GM12878 (cell line): Measurements from ENCODE around the gene TRIM41. TPM values are rescaled to one million over a fixed set of nuclear protein-coding genes. Genes with fewer than 3 reads are reported as not detected.

Experiments
- FOXK2 ChIP-seq: fragments of 450-650 bp; IDR thresholded peaks from 2 replicates; pipeline ENCODE4 v1.6.1; 2017; ENCODE audit warnings: mild to moderate bottlenecking, moderate library complexity
- HDAC2 ChIP-seq: fragments of 200-600 bp; sonication (generic); IDR thresholded peaks from 2 replicates; pipeline ENCODE4 v1.6.1; 2017
- KLF5 ChIP-seq: fragments of 450-650 bp; IDR thresholded peaks from 2 replicates; pipeline ENCODE4 v1.6.1; 2014; ENCODE audit warnings: mild to moderate bottlenecking; ENCODE audit not compliant: partially characterized antibody
- NRF1 ChIP-seq: conservative IDR thresholded peaks from 2 replicates; pipeline ENCODE4 v1.6.1; 2011; ENCODE audit warnings: mild to moderate bottlenecking, low read depth, low read length, improper control_type of control experiment
- POLR2AphosphoS2 ChIP-seq: IDR thresholded peaks from 2 replicates; pipeline ENCODE4 v1.6.1; 2011; ENCODE audit warnings: low read depth, mild to moderate bottlenecking, low read length, improper control_type of control experiment, moderate library complexity
- SIX5 ChIP-seq: IDR thresholded peaks from 2 replicates; pipeline ENCODE4 v1.6.1; 2011; ENCODE audit warnings: mild to moderate bottlenecking, low read depth, low read length, moderate library complexity; ENCODE audit not compliant: severe bottlenecking
- SMAD5 ChIP-seq: IDR thresholded peaks from 2 replicates; pipeline ENCODE4 v1.6.1; 2016; ENCODE audit warnings: antibody characterized with exemption, low read depth
- SMARCA5 ChIP-seq: fragments of 450-650 bp; IDR thresholded peaks from 2 replicates; pipeline ENCODE4 v1.6.1; 2017; ENCODE audit warnings: mild to moderate bottlenecking
- TCF3 ChIP-seq: IDR thresholded peaks from 2 replicates; pipeline ENCODE4 v1.6.1; 2012; ENCODE audit warnings: low read depth, mild to moderate bottlenecking, low read length, borderline replicate concordance; ENCODE audit not compliant: insufficient read depth
- WRNIP1 ChIP-seq: IDR thresholded peaks from 2 replicates; pipeline ENCODE4 v1.6.1; 2011; ENCODE audit warnings: low read depth, low read length, improper control_type of control experiment, borderline replicate concordance
- YY1 ChIP-seq: IDR thresholded peaks from 2 replicates; pipeline ENCODE4 v1.6.1; 2011; ENCODE audit warnings: low read depth, mild to moderate bottlenecking, low read length
- ZNF274 ChIP-seq: IDR thresholded peaks from one replicate; pipeline ENCODE4 v1.8.0; 2011; ENCODE audit not compliant: insufficient read length, insufficient read depth
- polyA plus RNA-seq, 11 experiments: library from polyadenylated mRNA; depleted of rRNA in 4 of 11; unstranded in 6 of 11; stranded (reverse) in 5 of 11; fragments of >200 nt; fragmentation: Nextera tagmentation in 4 of 11; fragmentation: Illumina TruSeq in 1 of 11; extraction: Ambion mirVana in 4 of 11; extraction: Trizol in 1 of 11; gene quantifications; 1 replicate in 1 of 11; 2 replicates in 10 of 11; pipeline versions ENCODE4 v1.2.1 to v1.2.3, GENCODE V29; 2011 to 2016; ENCODE audit warnings: inconsistent platforms in 2 of 11, missing spikeins in 2 of 11, low read depth in 1 of 11
- total RNA-seq, 4 experiments: library from RNA; depleted of rRNA in 3 of 4; stranded (reverse); fragments of >200 nt in 3 of 4; fragmentation: Illumina TruSeq in 1 of 4; extraction: Trizol in 1 of 4; gene quantifications; 2 replicates each; pipeline versions ENCODE4 v1.2.1 to v1.2.3, GENCODE V29; 2013 to 2021
- TF ChIP-seq, protein P1 (sequence below): fragments of 450-650 bp; IDR thresholded peaks from 2 replicates; pipeline ENCODE4 v1.6.1; 2018; ENCODE audit warnings: mild to moderate bottlenecking, low read depth, moderate library complexity; ENCODE audit not compliant: partially characterized antibody
- TF ChIP-seq, protein P2 (sequence below): fragments of 450-650 bp; IDR thresholded peaks from 2 replicates; pipeline ENCODE4 v1.6.1; 2017; ENCODE audit warnings: mild to moderate bottlenecking, moderate library complexity
- TF ChIP-seq, protein P3 (sequence below): fragments of 450-650 bp; IDR thresholded peaks from 2 replicates; pipeline ENCODE4 v1.6.1; 2017; ENCODE audit warnings: borderline replicate concordance
- TF ChIP-seq, protein P4 (sequence below): fragments of 450-650 bp; IDR thresholded peaks from 2 replicates; pipeline ENCODE4 v1.6.1; 2014; ENCODE audit warnings: mild to moderate bottlenecking
- TF ChIP-seq, protein P5 (sequence below): fragments of 450-650 bp; formaldehyde crosslinking; IDR thresholded peaks from 2 replicates; pipeline ENCODE4 v1.4.0; 2022; ENCODE audit warnings: mild to moderate bottlenecking, moderate library complexity

Gene TRIM41
- total and polyA plus RNA-seq, 10 of the 15 experiments (the other 5 are each of a cell fraction or from before 2014, with no cell fraction given) = 1.0 to 28.9 (median 10.6) TPM

DNA sequence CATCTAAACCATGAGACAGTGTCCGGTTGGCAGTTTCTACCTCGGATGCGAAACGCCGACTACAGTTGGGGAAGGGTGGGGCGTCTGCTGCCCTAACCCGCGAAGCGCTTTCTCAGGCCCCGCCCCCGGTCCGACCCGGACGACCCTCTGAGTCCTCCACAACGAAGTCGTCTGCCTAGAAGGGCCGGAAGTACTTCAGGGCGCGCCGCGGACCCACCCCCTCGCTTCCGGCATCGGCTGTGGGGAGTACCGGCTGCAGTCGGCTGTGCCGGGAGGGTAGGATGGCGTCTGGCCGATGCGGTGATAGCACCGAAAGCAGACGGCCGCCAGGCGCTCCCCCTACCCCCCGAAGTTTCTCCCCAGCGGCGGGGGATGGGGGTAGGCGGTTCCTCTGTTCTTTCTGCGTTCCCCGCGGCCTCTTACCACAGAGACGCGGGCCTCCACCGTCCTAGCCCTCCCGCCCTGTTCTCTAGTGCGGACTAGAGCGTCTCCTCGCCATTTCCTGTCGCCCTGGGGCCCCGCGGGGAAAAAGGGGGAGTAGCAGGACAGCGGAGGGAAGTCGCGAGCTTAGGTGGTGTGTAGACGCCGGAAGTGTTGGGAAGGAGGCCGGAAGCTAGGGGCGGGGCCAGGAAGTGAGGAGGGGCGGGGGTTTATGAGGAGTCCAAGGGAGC lies at the start of gene TRIM41 (continued):
- TF ChIP-seq, protein P1, sequence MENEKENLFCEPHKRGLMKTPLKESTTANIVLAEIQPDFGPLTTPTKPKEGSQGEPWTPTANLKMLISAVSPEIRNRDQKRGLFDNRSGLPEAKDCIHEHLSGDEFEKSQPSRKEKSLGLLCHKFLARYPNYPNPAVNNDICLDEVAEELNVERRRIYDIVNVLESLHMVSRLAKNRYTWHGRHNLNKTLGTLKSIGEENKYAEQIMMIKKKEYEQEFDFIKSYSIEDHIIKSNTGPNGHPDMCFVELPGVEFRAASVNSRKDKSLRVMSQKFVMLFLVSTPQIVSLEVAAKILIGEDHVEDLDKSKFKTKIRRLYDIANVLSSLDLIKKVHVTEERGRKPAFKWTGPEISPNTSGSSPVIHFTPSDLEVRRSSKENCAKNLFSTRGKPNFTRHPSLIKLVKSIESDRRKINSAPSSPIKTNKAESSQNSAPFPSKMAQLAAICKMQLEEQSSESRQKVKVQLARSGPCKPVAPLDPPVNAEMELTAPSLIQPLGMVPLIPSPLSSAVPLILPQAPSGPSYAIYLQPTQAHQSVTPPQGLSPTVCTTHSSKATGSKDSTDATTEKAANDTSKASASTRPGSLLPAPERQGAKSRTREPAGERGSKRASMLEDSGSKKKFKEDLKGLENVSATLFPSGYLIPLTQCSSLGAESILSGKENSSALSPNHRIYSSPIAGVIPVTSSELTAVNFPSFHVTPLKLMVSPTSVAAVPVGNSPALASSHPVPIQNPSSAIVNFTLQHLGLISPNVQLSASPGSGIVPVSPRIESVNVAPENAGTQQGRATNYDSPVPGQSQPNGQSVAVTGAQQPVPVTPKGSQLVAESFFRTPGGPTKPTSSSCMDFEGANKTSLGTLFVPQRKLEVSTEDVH = peak; percentile 93
- TF ChIP-seq TCF3 (peak; percentile 84; the same call in 1 of the 2 replicates), WRNIP1 (no peak), FOXK2 (peak; percentile 67; the same call in 1 of the 2 replicates), SMARCA5 (no peak; the same call in 1 of the 2 replicates), SMAD5 (peak; percentile 82; the same call in 1 of the 2 replicates), NRF1 (no peak), YY1 (peak; percentile 88), SIX5 (peak; percentile 53), POLR2AphosphoS2 (peak; percentile 62), KLF5 (peak; percentile 93), HDAC2 (no peak), ZNF274 (no peak)
- TF ChIP-seq, protein P2, sequence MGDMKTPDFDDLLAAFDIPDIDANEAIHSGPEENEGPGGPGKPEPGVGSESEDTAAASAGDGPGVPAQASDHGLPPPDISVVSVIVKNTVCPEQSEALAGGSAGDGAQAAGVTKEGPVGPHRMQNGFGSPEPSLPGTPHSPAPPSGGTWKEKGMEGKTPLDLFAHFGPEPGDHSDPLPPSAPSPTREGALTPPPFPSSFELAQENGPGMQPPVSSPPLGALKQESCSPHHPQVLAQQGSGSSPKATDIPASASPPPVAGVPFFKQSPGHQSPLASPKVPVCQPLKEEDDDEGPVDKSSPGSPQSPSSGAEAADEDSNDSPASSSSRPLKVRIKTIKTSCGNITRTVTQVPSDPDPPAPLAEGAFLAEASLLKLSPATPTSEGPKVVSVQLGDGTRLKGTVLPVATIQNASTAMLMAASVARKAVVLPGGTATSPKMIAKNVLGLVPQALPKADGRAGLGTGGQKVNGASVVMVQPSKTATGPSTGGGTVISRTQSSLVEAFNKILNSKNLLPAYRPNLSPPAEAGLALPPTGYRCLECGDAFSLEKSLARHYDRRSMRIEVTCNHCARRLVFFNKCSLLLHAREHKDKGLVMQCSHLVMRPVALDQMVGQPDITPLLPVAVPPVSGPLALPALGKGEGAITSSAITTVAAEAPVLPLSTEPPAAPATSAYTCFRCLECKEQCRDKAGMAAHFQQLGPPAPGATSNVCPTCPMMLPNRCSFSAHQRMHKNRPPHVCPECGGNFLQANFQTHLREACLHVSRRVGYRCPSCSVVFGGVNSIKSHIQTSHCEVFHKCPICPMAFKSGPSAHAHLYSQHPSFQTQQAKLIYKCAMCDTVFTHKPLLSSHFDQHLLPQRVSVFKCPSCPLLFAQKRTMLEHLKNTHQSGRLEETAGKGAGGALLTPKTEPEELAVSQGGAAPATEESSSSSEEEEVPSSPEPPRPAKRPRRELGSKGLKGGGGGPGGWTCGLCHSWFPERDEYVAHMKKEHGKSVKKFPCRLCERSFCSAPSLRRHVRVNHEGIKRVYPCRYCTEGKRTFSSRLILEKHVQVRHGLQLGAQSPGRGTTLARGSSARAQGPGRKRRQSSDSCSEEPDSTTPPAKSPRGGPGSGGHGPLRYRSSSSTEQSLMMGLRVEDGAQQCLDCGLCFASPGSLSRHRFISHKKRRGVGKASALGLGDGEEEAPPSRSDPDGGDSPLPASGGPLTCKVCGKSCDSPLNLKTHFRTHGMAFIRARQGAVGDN = no peak; the same call in none of the 2 replicates
- TF ChIP-seq, protein P3, sequence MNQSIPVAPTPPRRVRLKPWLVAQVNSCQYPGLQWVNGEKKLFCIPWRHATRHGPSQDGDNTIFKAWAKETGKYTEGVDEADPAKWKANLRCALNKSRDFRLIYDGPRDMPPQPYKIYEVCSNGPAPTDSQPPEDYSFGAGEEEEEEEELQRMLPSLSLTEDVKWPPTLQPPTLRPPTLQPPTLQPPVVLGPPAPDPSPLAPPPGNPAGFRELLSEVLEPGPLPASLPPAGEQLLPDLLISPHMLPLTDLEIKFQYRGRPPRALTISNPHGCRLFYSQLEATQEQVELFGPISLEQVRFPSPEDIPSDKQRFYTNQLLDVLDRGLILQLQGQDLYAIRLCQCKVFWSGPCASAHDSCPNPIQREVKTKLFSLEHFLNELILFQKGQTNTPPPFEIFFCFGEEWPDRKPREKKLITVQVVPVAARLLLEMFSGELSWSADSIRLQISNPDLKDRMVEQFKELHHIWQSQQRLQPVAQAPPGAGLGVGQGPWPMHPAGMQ = no peak
- TF ChIP-seq, protein P4, sequence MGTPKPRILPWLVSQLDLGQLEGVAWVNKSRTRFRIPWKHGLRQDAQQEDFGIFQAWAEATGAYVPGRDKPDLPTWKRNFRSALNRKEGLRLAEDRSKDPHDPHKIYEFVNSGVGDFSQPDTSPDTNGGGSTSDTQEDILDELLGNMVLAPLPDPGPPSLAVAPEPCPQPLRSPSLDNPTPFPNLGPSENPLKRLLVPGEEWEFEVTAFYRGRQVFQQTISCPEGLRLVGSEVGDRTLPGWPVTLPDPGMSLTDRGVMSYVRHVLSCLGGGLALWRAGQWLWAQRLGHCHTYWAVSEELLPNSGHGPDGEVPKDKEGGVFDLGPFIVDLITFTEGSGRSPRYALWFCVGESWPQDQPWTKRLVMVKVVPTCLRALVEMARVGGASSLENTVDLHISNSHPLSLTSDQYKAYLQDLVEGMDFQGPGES = 0 out of 2 replicates have a peak, but pooled peaks have one; percentile 16
- TF ChIP-seq, protein P5, sequence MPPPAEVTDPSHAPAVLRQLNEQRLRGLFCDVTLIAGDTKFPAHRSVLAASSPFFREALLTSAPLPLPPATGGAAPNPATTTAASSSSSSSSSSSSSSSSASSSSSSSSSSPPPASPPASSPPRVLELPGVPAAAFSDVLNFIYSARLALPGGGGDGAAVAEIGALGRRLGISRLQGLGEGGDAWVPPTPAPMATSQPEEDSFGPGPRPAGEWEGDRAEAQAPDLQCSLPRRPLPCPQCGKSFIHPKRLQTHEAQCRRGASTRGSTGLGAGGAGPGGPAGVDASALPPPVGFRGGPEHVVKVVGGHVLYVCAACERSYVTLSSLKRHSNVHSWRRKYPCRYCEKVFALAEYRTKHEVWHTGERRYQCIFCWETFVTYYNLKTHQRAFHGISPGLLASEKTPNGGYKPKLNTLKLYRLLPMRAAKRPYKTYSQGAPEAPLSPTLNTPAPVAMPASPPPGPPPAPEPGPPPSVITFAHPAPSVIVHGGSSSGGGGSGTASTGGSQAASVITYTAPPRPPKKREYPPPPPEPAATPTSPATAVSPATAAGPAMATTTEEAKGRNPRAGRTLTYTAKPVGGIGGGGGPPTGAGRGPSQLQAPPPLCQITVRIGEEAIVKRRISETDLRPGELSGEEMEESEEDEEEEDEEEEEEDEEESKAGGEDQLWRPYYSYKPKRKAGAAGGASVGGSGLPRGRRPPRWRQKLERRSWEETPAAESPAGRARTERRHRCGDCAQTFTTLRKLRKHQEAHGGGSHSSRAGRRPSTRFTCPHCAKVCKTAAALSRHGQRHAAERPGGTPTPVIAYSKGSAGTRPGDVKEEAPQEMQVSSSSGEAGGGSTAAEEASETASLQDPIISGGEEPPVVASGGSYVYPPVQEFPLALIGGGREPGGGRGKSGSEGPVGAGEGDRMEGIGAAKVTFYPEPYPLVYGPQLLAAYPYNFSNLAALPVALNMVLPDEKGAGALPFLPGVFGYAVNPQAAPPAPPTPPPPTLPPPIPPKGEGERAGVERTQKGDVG (CRISPR knock-in tag) = no peak
